Measurements from ENCODE around the gene IL11.

GRCh38 chr19:55350620-55351315, 19.5 kb downstream of the IL11 start:
- no peak for TF ChIP-seq CTCF (IDR thresholded peaks at IDR 0.05)
- TF ChIP-seq POLR2A (IDR thresholded peaks at IDR 0.05), result no peak
- no peak for TF ChIP-seq EP300 (IDR thresholded peaks at IDR 0.05)

Measured in tibial nerve (tissue), 4 donors.